ENCODE measurements around the gene DYNLT4. TPM values are rescaled to one million over a fixed set of nuclear protein-coding genes. Genes with fewer than 3 reads are reported as not detected.

The DYNLT4 gene
- total and polyA plus RNA-seq, 2 of the 13 experiments (the other 11 are each of a cell fraction or from before 2014, with no cell fraction given), result 0.77 TPM; not detected in 1

DNA sequence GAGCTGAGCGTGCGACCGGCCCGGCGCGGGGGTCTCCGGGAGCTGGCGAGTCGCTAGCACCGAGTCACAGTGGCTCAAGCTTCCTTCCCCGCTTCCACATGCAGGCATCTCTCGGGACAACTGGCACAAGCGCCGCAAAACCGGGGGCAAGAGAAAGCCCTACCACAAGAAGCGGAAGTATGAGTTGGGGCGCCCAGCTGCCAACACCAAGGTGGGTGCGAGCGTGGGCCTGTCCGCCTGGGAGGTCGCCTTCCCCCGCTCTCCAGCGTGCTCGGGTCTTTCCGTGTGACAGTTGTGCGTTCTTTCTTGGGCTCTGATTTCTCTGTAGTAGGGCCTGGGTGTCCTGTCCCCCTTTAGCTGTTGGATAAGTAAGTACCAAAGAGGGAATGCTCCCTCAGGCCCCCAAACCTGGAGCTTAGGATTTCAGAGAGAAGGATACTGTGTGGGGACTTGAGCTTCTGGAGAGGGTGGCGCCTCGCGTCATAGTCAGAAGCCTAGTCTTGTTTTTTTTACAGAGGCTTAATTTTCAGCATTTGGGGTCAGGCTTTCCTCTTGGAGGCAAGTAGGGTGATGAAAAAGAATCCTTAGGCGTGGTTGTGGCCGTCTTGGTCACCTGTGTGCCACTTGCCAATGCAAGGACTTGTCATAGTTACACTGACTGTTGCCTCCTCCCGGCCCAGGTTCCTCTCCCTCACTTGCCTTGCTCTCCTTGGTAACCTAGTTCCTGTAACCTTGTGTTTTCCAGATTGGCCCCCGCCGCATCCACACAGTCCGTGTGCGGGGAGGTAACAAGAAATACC, 31.0 kb downstream of the DYNLT4 start (continued):
- TF ChIP-seq, protein P1, sequence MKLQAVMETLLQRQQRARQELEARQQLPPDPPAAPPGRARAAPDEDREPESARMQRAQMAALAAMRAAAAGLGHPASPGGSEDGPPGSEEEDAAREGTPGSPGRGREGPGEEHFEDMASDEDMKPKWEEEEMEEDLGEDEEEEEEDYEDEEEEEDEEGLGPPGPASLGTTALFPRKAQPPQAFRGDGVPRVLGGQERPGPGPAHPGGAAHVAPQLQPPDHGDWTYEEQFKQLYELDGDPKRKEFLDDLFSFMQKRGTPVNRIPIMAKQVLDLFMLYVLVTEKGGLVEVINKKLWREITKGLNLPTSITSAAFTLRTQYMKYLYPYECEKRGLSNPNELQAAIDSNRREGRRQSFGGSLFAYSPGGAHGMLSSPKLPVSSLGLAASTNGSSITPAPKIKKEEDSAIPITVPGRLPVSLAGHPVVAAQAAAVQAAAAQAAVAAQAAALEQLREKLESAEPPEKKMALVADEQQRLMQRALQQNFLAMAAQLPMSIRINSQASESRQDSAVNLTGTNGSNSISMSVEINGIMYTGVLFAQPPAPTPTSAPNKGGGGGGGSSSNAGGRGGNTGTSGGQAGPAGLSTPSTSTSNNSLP (IDR thresholded peaks at IDR 0.05; ENCODE audit: low read depth, low read length), result no peak
- TF ChIP-seq GABPB1 (CRISPR knock-in tag; IDR thresholded peaks at IDR 0.05) (no peak; the same call in 1 of the 2 replicates), FOXK2 (IDR thresholded peaks at IDR 0.05) (no peak), GTF2F1 (IDR thresholded peaks at IDR 0.05; ENCODE audit: low read length) (no peak), MAFF (IDR thresholded peaks at IDR 0.05; ENCODE audit: low read depth, low read length) (no peak), RBFOX2 (IDR thresholded peaks at IDR 0.05; ENCODE audit: low read depth, low read length) (peak; percentile 93), NCOA1 (CRISPR knock-in tag; IDR thresholded peaks at IDR 0.05) (no peak), ZNF678 (CRISPR knock-in tag; IDR thresholded peaks at IDR 0.05) (0 out of 2 replicates have a peak, but pooled peaks have one; percentile 43), ZNF746 (CRISPR knock-in tag; IDR thresholded peaks at IDR 0.05) (no peak), ZNF564 (CRISPR knock-in tag; IDR thresholded peaks at IDR 0.05) (no peak), STAT5B (CRISPR knock-in tag; IDR thresholded peaks at IDR 0.05) (no peak), ZBTB20 (CRISPR knock-in tag; IDR thresholded peaks at IDR 0.05; ENCODE audit: borderline replicate concordance, low read depth) (no peak; the same call in 1 of the 2 replicates), ZNF563 (CRISPR knock-in tag; IDR thresholded peaks at IDR 0.05) (no peak), MYC (CRISPR knock-in tag; IDR thresholded peaks at IDR 0.05; ENCODE audit: borderline replicate concordance) (no peak), ZNF558 (CRISPR knock-in tag; IDR thresholded peaks at IDR 0.05; ENCODE audit: borderline replicate concordance) (0 out of 2 replicates have a peak, but pooled peaks have one; percentile 58)
- TF ChIP-seq, protein P2, sequence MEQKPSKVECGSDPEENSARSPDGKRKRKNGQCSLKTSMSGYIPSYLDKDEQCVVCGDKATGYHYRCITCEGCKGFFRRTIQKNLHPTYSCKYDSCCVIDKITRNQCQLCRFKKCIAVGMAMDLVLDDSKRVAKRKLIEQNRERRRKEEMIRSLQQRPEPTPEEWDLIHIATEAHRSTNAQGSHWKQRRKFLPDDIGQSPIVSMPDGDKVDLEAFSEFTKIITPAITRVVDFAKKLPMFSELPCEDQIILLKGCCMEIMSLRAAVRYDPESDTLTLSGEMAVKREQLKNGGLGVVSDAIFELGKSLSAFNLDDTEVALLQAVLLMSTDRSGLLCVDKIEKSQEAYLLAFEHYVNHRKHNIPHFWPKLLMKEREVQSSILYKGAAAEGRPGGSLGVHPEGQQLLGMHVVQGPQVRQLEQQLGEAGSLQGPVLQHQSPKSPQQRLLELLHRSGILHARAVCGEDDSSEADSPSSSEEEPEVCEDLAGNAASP (CRISPR knock-in tag; IDR thresholded peaks at IDR 0.05; ENCODE audit: borderline replicate concordance), result no peak
- TF ChIP-seq, protein P3, sequence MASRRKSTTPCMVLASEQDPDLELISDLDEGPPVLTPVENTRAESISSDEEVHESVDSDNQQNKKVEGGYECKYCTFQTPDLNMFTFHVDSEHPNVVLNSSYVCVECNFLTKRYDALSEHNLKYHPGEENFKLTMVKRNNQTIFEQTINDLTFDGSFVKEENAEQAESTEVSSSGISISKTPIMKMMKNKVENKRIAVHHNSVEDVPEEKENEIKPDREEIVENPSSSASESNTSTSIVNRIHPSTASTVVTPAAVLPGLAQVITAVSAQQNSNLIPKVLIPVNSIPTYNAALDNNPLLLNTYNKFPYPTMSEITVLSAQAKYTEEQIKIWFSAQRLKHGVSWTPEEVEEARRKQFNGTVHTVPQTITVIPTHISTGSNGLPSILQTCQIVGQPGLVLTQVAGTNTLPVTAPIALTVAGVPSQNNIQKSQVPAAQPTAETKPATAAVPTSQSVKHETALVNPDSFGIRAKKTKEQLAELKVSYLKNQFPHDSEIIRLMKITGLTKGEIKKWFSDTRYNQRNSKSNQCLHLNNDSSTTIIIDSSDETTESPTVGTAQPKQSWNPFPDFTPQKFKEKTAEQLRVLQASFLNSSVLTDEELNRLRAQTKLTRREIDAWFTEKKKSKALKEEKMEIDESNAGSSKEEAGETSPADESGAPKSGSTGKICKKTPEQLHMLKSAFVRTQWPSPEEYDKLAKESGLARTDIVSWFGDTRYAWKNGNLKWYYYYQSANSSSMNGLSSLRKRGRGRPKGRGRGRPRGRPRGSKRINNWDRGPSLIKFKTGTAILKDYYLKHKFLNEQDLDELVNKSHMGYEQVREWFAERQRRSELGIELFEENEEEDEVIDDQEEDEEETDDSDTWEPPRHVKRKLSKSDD (CRISPR knock-in tag; IDR thresholded peaks at IDR 0.05; ENCODE audit: low read depth), result no peak
- TF ChIP-seq, protein P4, sequence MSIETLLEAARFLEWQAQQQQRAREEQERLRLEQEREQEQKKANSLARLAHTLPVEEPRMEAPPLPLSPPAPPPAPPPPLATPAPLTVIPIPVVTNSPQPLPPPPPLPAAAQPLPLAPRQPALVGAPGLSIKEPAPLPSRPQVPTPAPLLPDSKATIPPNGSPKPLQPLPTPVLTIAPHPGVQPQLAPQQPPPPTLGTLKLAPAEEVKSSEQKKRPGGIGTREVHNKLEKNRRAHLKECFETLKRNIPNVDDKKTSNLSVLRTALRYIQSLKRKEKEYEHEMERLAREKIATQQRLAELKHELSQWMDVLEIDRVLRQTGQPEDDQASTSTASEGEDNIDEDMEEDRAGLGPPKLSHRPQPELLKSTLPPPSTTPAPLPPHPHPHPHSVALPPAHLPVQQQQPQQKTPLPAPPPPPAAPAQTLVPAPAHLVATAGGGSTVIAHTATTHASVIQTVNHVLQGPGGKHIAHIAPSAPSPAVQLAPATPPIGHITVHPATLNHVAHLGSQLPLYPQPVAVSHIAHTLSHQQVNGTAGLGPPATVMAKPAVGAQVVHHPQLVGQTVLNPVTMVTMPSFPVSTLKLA (IDR thresholded peaks at IDR 0.05), result no peak
- TF ChIP-seq, protein P5, sequence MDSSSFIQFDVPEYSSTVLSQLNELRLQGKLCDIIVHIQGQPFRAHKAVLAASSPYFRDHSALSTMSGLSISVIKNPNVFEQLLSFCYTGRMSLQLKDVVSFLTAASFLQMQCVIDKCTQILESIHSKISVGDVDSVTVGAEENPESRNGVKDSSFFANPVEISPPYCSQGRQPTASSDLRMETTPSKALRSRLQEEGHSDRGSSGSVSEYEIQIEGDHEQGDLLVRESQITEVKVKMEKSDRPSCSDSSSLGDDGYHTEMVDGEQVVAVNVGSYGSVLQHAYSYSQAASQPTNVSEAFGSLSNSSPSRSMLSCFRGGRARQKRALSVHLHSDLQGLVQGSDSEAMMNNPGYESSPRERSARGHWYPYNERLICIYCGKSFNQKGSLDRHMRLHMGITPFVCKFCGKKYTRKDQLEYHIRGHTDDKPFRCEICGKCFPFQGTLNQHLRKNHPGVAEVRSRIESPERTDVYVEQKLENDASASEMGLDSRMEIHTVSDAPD (CRISPR knock-in tag; IDR thresholded peaks at IDR 0.05), result no peak
